ENCODE data around the gene RALB. TPM values are rescaled to one million over a fixed set of nuclear protein-coding genes. Genes with fewer than 3 reads are reported as not detected.

RALB gene
- total RNA-seq, 4 donors from 2014 or later: 35.5 to 56.6 (median 53.4) TPM

- TF ChIP-seq EP300 (IDR thresholded peaks at IDR 0.05) (no peak), POLR2AphosphoS5 (IDR thresholded peaks at IDR 0.05) (no peak), CTCF (IDR thresholded peaks at IDR 0.05) (no peak), POLR2A (IDR thresholded peaks at IDR 0.05) (no peak)
- Histone ChIP-seq H3K27me3 (peaks cover 85% of the 10 kb centered on the region), H3K9me3 (no peaks in the 10 kb centered on the region), H3K36me3 (no peaks in the 10 kb centered on the region), H3K27ac (no peak overlapping the region), H3K4me3 (no peak overlapping the region), H3K4me1 (peaks cover 0 to 40% (median 28%) of the 10 kb centered on the region in 3 donors)
- ATAC-seq: no peak
- 44 to 59% methylated on average over 1 to 7 of the region's 7 CpGs for WGBS, 2 donors (ENCODE audit: low coverage in 1 of 2)
These were observed 89.3 kb downstream of the RALB start for GRCh38 chr2:120341977-120342376.

GRCh38 chr2:120342446-120342845 is 89.8 kb downstream of the RALB start:
- TF ChIP-seq EP300 (IDR thresholded peaks at IDR 0.05) (no peak), POLR2AphosphoS5 (IDR thresholded peaks at IDR 0.05) (no peak), POLR2A (IDR thresholded peaks at IDR 0.05) (no peak), CTCF (IDR thresholded peaks at IDR 0.05) (no peak)
- H3K36me3 ChIP-seq: no peaks in the 10 kb centered on the region
- ATAC-seq: no peak
- no peak overlapping the region for H3K4me3 ChIP-seq
- H3K27ac ChIP-seq: no peak overlapping the region
- no peaks in the 10 kb centered on the region for H3K9me3 ChIP-seq
- WGBS, 2 donors (ENCODE audit: low coverage in 1 of 2): 33 to 40% methylated on average over 1 to 2 of the region's 7 CpGs
- H3K27me3 ChIP-seq: peaks cover 85% of the 10 kb centered on the region
- peaks cover 0 to 45% (median 32%) of the 10 kb centered on the region in 3 donors for H3K4me1 ChIP-seq

- peaks cover 90% of the 10 kb centered on the region for H3K27me3 ChIP-seq
- H3K4me3 ChIP-seq: no peak overlapping the region
These were observed 90.4 kb downstream of the RALB start for GRCh38 chr2:120343100-120343432.

GRCh38 chr2:120343433-120344105 is 90.9 kb downstream of the RALB start:
- 50% methylated on average over 2 of the region's 43 CpGs; no CpG with 5 or more reads in 1 of the 2 donors for WGBS, 2 donors (ENCODE audit: low coverage in 1 of 2)
- Histone ChIP-seq H3K4me3 (peak overlapping the region in 1 of 2 donors; percentile 61), H3K27me3 (peaks cover 94% of the 10 kb centered on the region), H3K36me3 (no peaks in the 10 kb centered on the region), H3K4me1 (peaks cover 0 to 49% (median 35%) of the 10 kb centered on the region in 3 donors), H3K9me3 (no peaks in the 10 kb centered on the region), H3K27ac (peak overlapping the region in 1 of 4 donors; percentile 69)
- TF ChIP-seq POLR2A (IDR thresholded peaks at IDR 0.05) (no peak), CTCF (IDR thresholded peaks at IDR 0.05) (peak in 3 of 4 experiments; percentile 75 to 91 (median 86)), EP300 (IDR thresholded peaks at IDR 0.05) (no peak), POLR2AphosphoS5 (IDR thresholded peaks at IDR 0.05) (peak; percentile 26)
- ATAC-seq: peak; percentile 75

More at GRCh38 chr2:120343100-120343432, 90.4 kb downstream of the RALB start:
- H3K27ac ChIP-seq: no peak overlapping the region
- WGBS, 2 donors (ENCODE audit: low coverage in 1 of 2): 0 to 40% methylated on average over 1 of the region's 5 CpGs
- H3K4me1 ChIP-seq: peaks cover 0 to 49% (median 35%) of the 10 kb centered on the region in 3 donors
- no peak for TF ChIP-seq POLR2A (IDR thresholded peaks at IDR 0.05)
- TF ChIP-seq EP300 (IDR thresholded peaks at IDR 0.05): no peak
- no peak for TF ChIP-seq POLR2AphosphoS5 (IDR thresholded peaks at IDR 0.05)
- TF ChIP-seq CTCF (IDR thresholded peaks at IDR 0.05): no peak
- H3K9me3 ChIP-seq: no peaks in the 10 kb centered on the region
- H3K36me3 ChIP-seq: no peaks in the 10 kb centered on the region
- no peak for ATAC-seq

Small RNA genes within 50 kb of the gene (small RNA-seq; reads per million reads assigned to genes)
- gene MTND4LP14: 0 reads per million in 4 donors

Other genes starting within 250 kb of the RALB start
- gene EPB41L5, start 239.8 kb upstream of the RALB start, total RNA-seq: 10 to 100 TPM; 13.7 to 49.7 (median 21.1) TPM
- gene TMEM185B, start 29.5 kb upstream of the RALB start, total RNA-seq: 10 to 100 TPM; 22.8 to 28.9 (median 25.3) TPM
- gene INHBB, start 93.3 kb downstream of the RALB start, total RNA-seq: 1 to 10 TPM in 3 of 4 donors, under 1 TPM in 1; 0.31 to 8.4 (median 3.4) TPM